HG03025 (cell line): ENCODE results near the gene BAD.

Source experiments
- ATAC-seq: cut with Tn5 transposase; IDR thresholded peaks from one replicate; pipeline ENCODE4 v1.9.1; 2021; ENCODE audit warnings: mild to moderate bottlenecking, moderate library complexity; ENCODE audit not compliant: unreplicated experiment, low FRiP score

Gene BAD

GRCh38 chr11:64281957-64282770, 2.3 kb downstream of the BAD start:
- no peak for ATAC-seq

GRCh38 chr11:64278576-64279190, 5.8 kb downstream of the BAD start:
- no peak for ATAC-seq

GRCh38 chr11:64276653-64277431, 7.6 kb downstream of the BAD start:
- no peak for ATAC-seq

GRCh38 chr11:64275841-64276240, 8.6 kb downstream of the BAD start:
- ATAC-seq: no peak

GRCh38 chr11:64275031-64275800, 9.2 kb downstream of the BAD start:
- ATAC-seq: no peak

GRCh38 chr11:64269540-64270220, 14.8 kb downstream of the BAD start:
- peak; percentile 70 for ATAC-seq

GRCh38 chr11:64268893-64269539, 15.4 kb downstream of the BAD start:
- ATAC-seq: peak; percentile 5

GRCh38 chr11:64268025-64268892, 16.2 kb downstream of the BAD start:
- no peak for ATAC-seq

GRCh38 chr11:64267207-64267945, 17.1 kb downstream of the BAD start:
- ATAC-seq: no peak

GRCh38 chr11:64266339-64266738, 18.1 kb downstream of the BAD start:
- ATAC-seq: no peak

- no peak for ATAC-seq
Measured at GRCh38 chr11:64265176-64266160, 19.0 kb downstream of the BAD start.

- no peak for ATAC-seq
Measured at GRCh38 chr11:64264371-64264852, 20.1 kb downstream of the BAD start.

GRCh38 chr11:64263947-64264317, 20.5 kb downstream of the BAD start:
- ATAC-seq: no peak

GRCh38 chr11:64263021-64263946, 21.2 kb downstream of the BAD start:
- no peak for ATAC-seq

GRCh38 chr11:64262271-64263002, 22.0 kb downstream of the BAD start:
- ATAC-seq: no peak
